Mesothelial cell of epicardium (in vitro differentiated cells): ENCODE results near the gene INPP4B. TPM values are rescaled to one million over a fixed set of nuclear protein-coding genes. Genes with fewer than 3 reads are reported as not detected.

ENCODE experiments used
- DNase-seq, 2 experiments: peaks; one replicate each; pipeline ENCODE4 v3.0.0; 2021; ENCODE audit warnings: low spot score in 2 of 2; ENCODE audit not compliant: unreplicated experiment in 2 of 2
- H3K27ac Mint-ChIP-seq: 2 replicates; pipeline ENCODE4 v1.8.0; 2021; ENCODE audit warnings: mixed read lengths
- H3K27me3 Mint-ChIP-seq: 2 replicates; pipeline ENCODE4 v1.8.0; 2021; ENCODE audit warnings: low read depth, mixed read lengths
- H3K36me3 Mint-ChIP-seq: 2 replicates; pipeline ENCODE4 v1.8.0; 2021; ENCODE audit warnings: mixed read lengths
- H3K4me1 Mint-ChIP-seq: 2 replicates; pipeline ENCODE4 v1.8.0; 2021; ENCODE audit warnings: mixed read lengths
- H3K4me3 Mint-ChIP-seq: 2 replicates; pipeline ENCODE4 v1.8.0; 2021; ENCODE audit warnings: mild to moderate bottlenecking, moderate library complexity, mixed read lengths
- H3K9me3 Mint-ChIP-seq: 2 replicates; pipeline ENCODE4 v1.8.0; 2021; ENCODE audit warnings: mixed read lengths
- CTCF ChIP-seq: fragments of 200-600 bp; sonication (generic); IDR thresholded peaks from one replicate; pipeline ENCODE4 v1.5.0; 2021; ENCODE audit warnings: antibody characterized with exemption; ENCODE audit not compliant: unreplicated experiment
- total RNA-seq: library from RNA; stranded (reverse); gene quantifications from 3 replicates; pipeline ENCODE4 v1.2.1, GENCODE V29; 2021

INPP4B gene
- total RNA-seq, 1 donor from 2014 or later = 35.4 TPM

GRCh38 chr4:142539796-142540482, 306.2 kb downstream of the INPP4B start:
- Mint-ChIP-seq H3K27ac (no peak overlapping the region), H3K36me3 (no peaks in the 10 kb centered on the region), H3K4me1 (no peaks in the 10 kb centered on the region), H3K27me3 (no peaks in the 10 kb centered on the region), H3K9me3 (no peaks in the 10 kb centered on the region), H3K4me3 (no peak overlapping the region)
- no peak for DNase-seq
- no peak for TF ChIP-seq CTCF

GRCh38 chr4:142535009-142535408, 311.1 kb downstream of the INPP4B start:
- no peaks in the 10 kb centered on the region for H3K36me3 Mint-ChIP-seq
- H3K27ac Mint-ChIP-seq = no peak overlapping the region
- H3K9me3 Mint-ChIP-seq = no peaks in the 10 kb centered on the region
- no peak for TF ChIP-seq CTCF
- H3K4me1 Mint-ChIP-seq = peaks cover 7% of the 10 kb centered on the region
- no peak for DNase-seq
- H3K27me3 Mint-ChIP-seq = no peaks in the 10 kb centered on the region
- H3K4me3 Mint-ChIP-seq = no peak overlapping the region

- Mint-ChIP-seq H3K9me3 (peaks cover 7% of the 10 kb centered on the region), H3K27me3 (no peaks in the 10 kb centered on the region), H3K36me3 (no peaks in the 10 kb centered on the region), H3K4me1 (peaks cover 7% of the 10 kb centered on the region), H3K4me3 (no peak overlapping the region), H3K27ac (no peak overlapping the region)
- TF ChIP-seq CTCF = no peak
- no peak for DNase-seq
Observed at GRCh38 chr4:142532054-142532453, 314.0 kb downstream of the INPP4B start.

GRCh38 chr4:142530728-142531127, 315.4 kb downstream of the INPP4B start:
- peaks cover 7% of the 10 kb centered on the region for H3K4me1 Mint-ChIP-seq
- no peaks in the 10 kb centered on the region for H3K36me3 Mint-ChIP-seq
- no peak overlapping the region for H3K27ac Mint-ChIP-seq
- no peaks in the 10 kb centered on the region for H3K27me3 Mint-ChIP-seq
- DNase-seq = no peak
- no peak overlapping the region for H3K4me3 Mint-ChIP-seq
- peaks cover 7% of the 10 kb centered on the region for H3K9me3 Mint-ChIP-seq
- TF ChIP-seq CTCF = no peak

- Mint-ChIP-seq H3K27me3 (no peaks in the 10 kb centered on the region), H3K27ac (no peak overlapping the region), H3K36me3 (no peaks in the 10 kb centered on the region), H3K4me3 (no peak overlapping the region), H3K9me3 (peaks cover 7% of the 10 kb centered on the region), H3K4me1 (peaks cover 7% of the 10 kb centered on the region)
- DNase-seq = no peak
- no peak for TF ChIP-seq CTCF
Observed at GRCh38 chr4:142528433-142528832, 317.7 kb downstream of the INPP4B start.
